Measurements from ENCODE around the gene BTBD3.

DNA sequence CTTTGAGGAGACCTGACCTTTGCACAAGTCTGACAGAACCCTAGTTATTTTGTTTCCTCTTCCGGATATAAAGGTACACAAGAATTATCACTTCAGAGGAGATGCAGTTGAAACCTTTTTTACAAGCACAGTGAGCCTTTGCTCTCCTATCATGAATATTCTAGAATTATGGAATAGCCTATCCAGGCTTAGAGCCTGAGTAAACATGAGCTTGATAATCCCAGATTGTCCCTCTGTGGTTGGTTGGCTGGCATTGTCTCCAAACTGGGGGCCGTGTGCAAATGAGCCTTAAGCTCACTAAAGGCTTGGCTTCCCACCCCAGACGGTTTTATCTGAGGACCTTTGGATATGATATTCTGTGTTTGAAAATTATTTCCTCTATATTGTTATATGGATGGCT lies 32.0 kb downstream of the BTBD3 start:
- TF ChIP-seq, protein P1, sequence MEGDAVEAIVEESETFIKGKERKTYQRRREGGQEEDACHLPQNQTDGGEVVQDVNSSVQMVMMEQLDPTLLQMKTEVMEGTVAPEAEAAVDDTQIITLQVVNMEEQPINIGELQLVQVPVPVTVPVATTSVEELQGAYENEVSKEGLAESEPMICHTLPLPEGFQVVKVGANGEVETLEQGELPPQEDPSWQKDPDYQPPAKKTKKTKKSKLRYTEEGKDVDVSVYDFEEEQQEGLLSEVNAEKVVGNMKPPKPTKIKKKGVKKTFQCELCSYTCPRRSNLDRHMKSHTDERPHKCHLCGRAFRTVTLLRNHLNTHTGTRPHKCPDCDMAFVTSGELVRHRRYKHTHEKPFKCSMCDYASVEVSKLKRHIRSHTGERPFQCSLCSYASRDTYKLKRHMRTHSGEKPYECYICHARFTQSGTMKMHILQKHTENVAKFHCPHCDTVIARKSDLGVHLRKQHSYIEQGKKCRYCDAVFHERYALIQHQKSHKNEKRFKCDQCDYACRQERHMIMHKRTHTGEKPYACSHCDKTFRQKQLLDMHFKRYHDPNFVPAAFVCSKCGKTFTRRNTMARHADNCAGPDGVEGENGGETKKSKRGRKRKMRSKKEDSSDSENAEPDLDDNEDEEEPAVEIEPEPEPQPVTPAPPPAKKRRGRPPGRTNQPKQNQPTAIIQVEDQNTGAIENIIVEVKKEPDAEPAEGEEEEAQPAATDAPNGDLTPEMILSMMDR (IDR thresholded peaks at IDR 0.05; ENCODE audit: poor library complexity): no peak
- no peak for TF ChIP-seq EZH2 (IDR thresholded peaks at IDR 0.05; ENCODE audit: borderline replicate concordance)
- TF ChIP-seq EZH2phosphoT487 (IDR thresholded peaks at IDR 0.05; ENCODE audit: low read depth, severe bottlenecking, unreplicated experiment): no peak

Data from hepatocyte (in vitro differentiated cells).